Measurements from ENCODE around the gene SLC7A1. TPM values are rescaled to one million over a fixed set of nuclear protein-coding genes. Genes with fewer than 3 reads are reported as not detected.

Gene SLC7A1
- total and polyA plus RNA-seq, 2 donors (not counting 3 experiments of a cell fraction or from before 2014, with no cell fraction given): 21.0 to 79.3 TPM

GRCh38 chr13:29546662-29547061 is 48.8 kb downstream of the SLC7A1 start:
- H3K27me3 ChIP-seq (ENCODE audit: control insufficient read depth in 2 of 2, insufficient read depth in 2 of 2, low read length in 2 of 2): no peaks in the 10 kb centered on the region
- no peak overlapping the region for H3K4me3 ChIP-seq (replicated peaks in 1 of 3; ENCODE audit: insufficient read depth in 1 of 3, low read depth in 1 of 3, low read length in 3 of 3)
- no peaks in the 10 kb centered on the region for H4K20me1 ChIP-seq (replicated peaks; ENCODE audit: control insufficient read depth, extremely low read depth, insufficient read depth, low read length)
- FAIRE-seq (peak; percentile 21), DNase-seq (ENCODE audit: low read depth, low spot score) (peak; percentile 58)
- peak overlapping the region; percentile 82 for H3K9ac ChIP-seq (replicated peaks; ENCODE audit: extremely low read depth, insufficient read depth, low read length)
- peak overlapping the region; percentile 66 for H3K4me2 ChIP-seq (ENCODE audit: insufficient read depth, low read length)
- no peaks in the 10 kb centered on the region for H3K9me1 ChIP-seq (replicated peaks; ENCODE audit: control insufficient read depth, extremely low read depth, insufficient read depth, low read length)
- peak overlapping the region; percentile 99 for H3K27ac ChIP-seq (ENCODE audit: insufficient read depth, low read depth, low read length)
- H3K4me1 ChIP-seq (ENCODE audit: control insufficient read depth, extremely low read depth, insufficient read depth, low read length): peaks cover 46% of the 10 kb centered on the region
- no peaks in the 10 kb centered on the region for H3K9me3 ChIP-seq (replicated peaks; ENCODE audit: control insufficient read depth, insufficient read depth, low read length)
- H3K79me2 ChIP-seq (ENCODE audit: control insufficient read depth, insufficient read depth, low read length): peaks cover 83% of the 10 kb centered on the region
- no peak for TF ChIP-seq FOS (IDR thresholded peaks at IDR 0.05; ENCODE audit: borderline replicate concordance, insufficient read depth, low read length)
- TF ChIP-seq MAX (IDR thresholded peaks at IDR 0.05; ENCODE audit: insufficient read depth, insufficient read length): no peak
- TF ChIP-seq CTCF (IDR thresholded peaks at IDR 0.05; ENCODE audit: extremely low read depth in 1 of 2, insufficient read depth in 1 of 2, low read depth in 1 of 2, low read length in 2 of 2): no peak
- TF ChIP-seq POLR2A (IDR thresholded peaks at IDR 0.05; ENCODE audit: low read depth, low read length): no peak
- no peak for TF ChIP-seq EZH2 (IDR thresholded peaks at IDR 0.05; ENCODE audit: borderline replicate concordance, low read depth, low read length, severe bottlenecking)
- no peak for TF ChIP-seq GATA2 (IDR thresholded peaks at IDR 0.05; ENCODE audit: insufficient read depth, insufficient read length, low read depth, low read length)
- no peak for TF ChIP-seq MYC (IDR thresholded peaks at IDR 0.05; ENCODE audit: low read depth, low read length)
- no peak for TF ChIP-seq POLR2AphosphoS5 (IDR thresholded peaks at IDR 0.05; ENCODE audit: insufficient read depth, low read depth, low read length)
- BruUV-seq (replicated peaks): TSS peak; percentile 25
- CTCF ChIA-PET: interaction anchor here (0.9 to 2.1 kb wide), 7 partner anchors 13 to 568 kb away, joined by 3 to 7 read pairs (median 4); no protein-coding TSS in a partner anchor
- peak overlapping the region; percentile 37 for H2AFZ ChIP-seq (ENCODE audit: low read depth, low read length)
- POLR2A ChIA-PET: no interaction called here
- H3K36me3 ChIP-seq (ENCODE audit: control insufficient read depth in 2 of 2, extremely low read depth in 1 of 2, insufficient read depth in 2 of 2, low read length in 2 of 2): no peaks in the 10 kb centered on the region
- dilution Hi-C loops (cut with MboI; ENCODE audit: extremely low pct_ligation_motif_present, low sequenced_read_pairs) (no loop called here), intact Hi-C loops (cut with micrococcal nuclease) (loop anchor here (1.0 kb wide), 2 partner anchors 8 to 18 kb away; no protein-coding TSS in a partner anchor)

Measured in endothelial cell of umbilical vein (primary cell).